Memory B cell (primary cell): ENCODE results near the gene RAB24.
A peak's percentile ranks its signal among the peaks of the same experiment; 100 is the strongest.
"Not testable (repeated sequence)": the region's sequence is repeated elsewhere in the genome, so short reads cannot be mapped to it uniquely, and the experiment has no call there.

Experiments used
- ATAC-seq: fragments of 150-1000 bp; cut with Tn5 transposase; 2 replicates; pipeline ENCODE4 v1.10.0; 2021; ENCODE audit warnings: low read depth, mild to moderate bottlenecking, moderate library complexity
- DNase-seq, 2 donors: peaks; one replicate each; pipeline ENCODE4 v3.0.0; 2022; ENCODE audit warnings: low spot score in 2 of 2
- H3K27ac Mint-ChIP-seq: one replicate; pipeline ENCODE4 v1.8.0; 2022; ENCODE audit warnings: mild to moderate bottlenecking, moderate library complexity, mixed read lengths
- H3K27me3 Mint-ChIP-seq: one replicate; pipeline ENCODE4 v1.8.0; 2022; ENCODE audit warnings: mixed read lengths
- H3K36me3 Mint-ChIP-seq: one replicate; pipeline ENCODE4 v1.8.0; 2022; ENCODE audit warnings: mild to moderate bottlenecking, mixed read lengths
- H3K4me1 Mint-ChIP-seq: one replicate; pipeline ENCODE4 v1.8.0; 2022; ENCODE audit warnings: mixed read lengths
- H3K4me3 Mint-ChIP-seq: one replicate; pipeline ENCODE4 v1.8.0; 2022; ENCODE audit warnings: mild to moderate bottlenecking, moderate library complexity, mixed read lengths
- H3K9me3 Mint-ChIP-seq: one replicate; pipeline ENCODE4 v1.8.0; 2022; ENCODE audit warnings: mixed read lengths

RAB24 gene

GRCh38 chr5:177270653-177271052 is 32.9 kb downstream of the RAB24 start:
- Mint-ChIP-seq H3K36me3 (peaks cover 31% of the 10 kb centered on the region), H3K4me3 (no peak overlapping the region), H3K27me3 (no peaks in the 10 kb centered on the region), H3K27ac (peak overlapping the region; percentile 68), H3K4me1 (no peaks in the 10 kb centered on the region), H3K9me3 (no peaks in the 10 kb centered on the region)
- DNase-seq = no peak
- ATAC-seq = no peak

DNA sequence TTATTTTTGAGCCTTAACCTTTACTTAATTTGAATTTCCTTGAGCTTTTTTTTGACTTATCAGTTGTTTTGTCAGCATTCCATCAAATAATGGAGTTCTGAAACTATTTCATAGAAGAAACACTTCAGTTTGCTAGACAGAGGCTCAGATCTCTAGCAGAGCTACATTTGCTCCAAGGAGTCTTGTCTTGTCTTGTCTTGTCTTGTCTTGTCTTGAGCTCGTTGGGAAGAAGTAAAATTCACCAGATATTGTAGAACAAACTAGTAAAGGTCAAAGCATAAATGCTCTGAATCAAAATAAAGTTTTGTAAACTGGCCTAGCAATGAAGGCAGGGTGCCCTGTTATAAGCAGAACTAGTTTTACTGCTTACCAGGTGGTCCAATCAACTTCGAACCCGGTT is 33.5 kb downstream of the RAB24 start:
- Mint-ChIP-seq H3K27ac (peak overlapping the region; percentile 68), H3K36me3 (peaks cover 29% of the 10 kb centered on the region), H3K4me1 (no peaks in the 10 kb centered on the region), H3K27me3 (no peaks in the 10 kb centered on the region), H3K9me3 (no peaks in the 10 kb centered on the region), H3K4me3 (no peak overlapping the region)
- DNase-seq (no peak), ATAC-seq (no peak)

GRCh38 chr5:177269232-177269895 is 34.2 kb downstream of the RAB24 start:
- no peak for ATAC-seq
- Mint-ChIP-seq H3K4me3 (no peak overlapping the region), H3K27ac (no peak overlapping the region), H3K9me3 (no peaks in the 10 kb centered on the region), H3K36me3 (peaks cover 31% of the 10 kb centered on the region), H3K27me3 (no peaks in the 10 kb centered on the region), H3K4me1 (no peaks in the 10 kb centered on the region)
- DNase-seq = no peak

DNA sequence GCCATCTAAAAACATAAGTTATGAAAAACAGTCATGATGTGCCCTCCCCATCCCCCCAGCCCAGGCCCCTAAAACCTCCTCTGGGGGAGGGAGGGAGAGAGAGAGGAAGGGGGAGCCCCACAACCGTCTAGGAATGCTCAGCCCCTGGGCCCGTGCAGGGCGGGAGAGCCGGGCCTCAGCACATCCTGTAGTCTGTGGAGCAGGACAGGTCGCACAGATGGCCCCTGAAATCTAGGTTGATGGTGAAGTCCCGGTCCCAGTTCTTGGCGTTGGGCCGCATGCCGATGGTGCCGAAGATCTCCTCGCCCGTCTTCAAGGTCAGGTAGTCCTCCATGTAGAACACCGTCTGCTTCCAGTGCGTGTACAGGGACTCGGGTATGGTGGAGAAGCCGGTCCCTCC is 38.1 kb downstream of the RAB24 start:
- Mint-ChIP-seq H3K9me3 (no peaks in the 10 kb centered on the region), H3K36me3 (peaks cover 20% of the 10 kb centered on the region), H3K27me3 (no peaks in the 10 kb centered on the region), H3K27ac (no peak overlapping the region), H3K4me3 (no peak overlapping the region), H3K4me1 (no peaks in the 10 kb centered on the region)
- no peak for DNase-seq
- ATAC-seq = no peak

DNA sequence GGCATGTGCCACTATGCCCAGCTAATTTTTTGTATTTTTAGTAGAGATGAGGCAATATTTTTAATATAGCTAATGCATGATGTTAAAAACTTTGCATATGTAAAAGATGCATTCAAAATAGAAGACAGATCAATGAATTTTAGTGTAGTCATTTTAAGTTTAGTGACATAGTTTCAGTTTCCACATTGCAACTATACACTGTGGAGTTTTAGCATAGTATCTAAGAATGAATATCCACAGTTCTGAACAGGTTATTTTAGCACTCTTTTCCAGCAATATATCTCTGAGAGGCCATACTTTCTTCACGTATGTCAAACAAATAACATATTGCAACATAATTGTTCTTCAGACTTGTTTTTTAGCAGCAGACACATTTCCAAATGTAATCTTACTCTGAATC is 39.3 kb downstream of the RAB24 start:
- no peak overlapping the region for H3K4me3 Mint-ChIP-seq
- no peaks in the 10 kb centered on the region for H3K27me3 Mint-ChIP-seq
- no peaks in the 10 kb centered on the region for H3K4me1 Mint-ChIP-seq
- DNase-seq (no peak), ATAC-seq (no peak)
- no peaks in the 10 kb centered on the region for H3K9me3 Mint-ChIP-seq
- no peak overlapping the region for H3K27ac Mint-ChIP-seq
- H3K36me3 Mint-ChIP-seq = peaks cover 24% of the 10 kb centered on the region

GRCh38 chr5:177261510-177261909 is 42.0 kb downstream of the RAB24 start:
- ATAC-seq = no peak
- no peak overlapping the region for H3K27ac Mint-ChIP-seq
- H3K4me3 Mint-ChIP-seq = no peak overlapping the region
- no peak for DNase-seq
- no peaks in the 10 kb centered on the region for H3K9me3 Mint-ChIP-seq
- H3K36me3 Mint-ChIP-seq = peaks cover 25% of the 10 kb centered on the region
- H3K27me3 Mint-ChIP-seq = no peaks in the 10 kb centered on the region
- no peaks in the 10 kb centered on the region for H3K4me1 Mint-ChIP-seq

- H3K36me3 Mint-ChIP-seq = peaks cover 21% of the 10 kb centered on the region
These were observed 42.6 kb downstream of the RAB24 start for GRCh38 chr5:177260961-177261360.

DNA sequence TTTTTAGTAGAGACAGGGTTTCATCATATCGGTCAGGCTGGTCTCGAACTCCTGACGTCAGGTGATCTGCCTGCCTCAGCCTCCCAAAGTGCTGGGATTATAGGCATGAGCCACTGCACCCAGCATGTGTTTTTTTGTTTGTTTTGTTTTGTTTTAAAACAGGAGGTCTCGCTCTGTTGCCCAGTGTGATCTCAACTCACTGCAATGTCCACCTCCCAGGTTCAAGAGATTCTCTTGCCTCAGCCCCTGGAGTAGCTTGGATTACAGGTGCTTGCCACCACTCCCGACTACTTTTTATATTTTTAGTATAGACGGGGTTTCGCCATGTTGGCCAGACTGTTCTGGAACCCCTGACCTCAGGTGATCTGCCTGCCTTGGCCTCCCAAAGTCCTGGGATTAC is 44.8 kb downstream of the RAB24 start:
- not testable (repeated sequence) for H3K4me1 Mint-ChIP-seq, ATAC-seq, H3K27ac Mint-ChIP-seq, H3K9me3 Mint-ChIP-seq, H3K27me3 Mint-ChIP-seq, H3K4me3 Mint-ChIP-seq, DNase-seq
- peaks cover 17% of the 10 kb centered on the region for H3K36me3 Mint-ChIP-seq

More at GRCh38 chr5:177260961-177261360, 42.6 kb downstream of the RAB24 start:
- Mint-ChIP-seq H3K4me3 (no peak overlapping the region), H3K27me3 (no peaks in the 10 kb centered on the region), H3K9me3 (no peaks in the 10 kb centered on the region), H3K27ac (no peak overlapping the region), H3K4me1 (no peaks in the 10 kb centered on the region)
- ATAC-seq (no peak), DNase-seq (no peak)

- no peaks in the 10 kb centered on the region for H3K4me1 Mint-ChIP-seq
- ATAC-seq (no peak), DNase-seq (no peak)
- H3K9me3 Mint-ChIP-seq = no peaks in the 10 kb centered on the region
- no peak overlapping the region for H3K4me3 Mint-ChIP-seq
- H3K27me3 Mint-ChIP-seq = no peaks in the 10 kb centered on the region
- H3K27ac Mint-ChIP-seq = peak overlapping the region; percentile 63
- H3K36me3 Mint-ChIP-seq = peaks cover 23% of the 10 kb centered on the region
These were observed 47.2 kb downstream of the RAB24 start for GRCh38 chr5:177256296-177256695.

DNA sequence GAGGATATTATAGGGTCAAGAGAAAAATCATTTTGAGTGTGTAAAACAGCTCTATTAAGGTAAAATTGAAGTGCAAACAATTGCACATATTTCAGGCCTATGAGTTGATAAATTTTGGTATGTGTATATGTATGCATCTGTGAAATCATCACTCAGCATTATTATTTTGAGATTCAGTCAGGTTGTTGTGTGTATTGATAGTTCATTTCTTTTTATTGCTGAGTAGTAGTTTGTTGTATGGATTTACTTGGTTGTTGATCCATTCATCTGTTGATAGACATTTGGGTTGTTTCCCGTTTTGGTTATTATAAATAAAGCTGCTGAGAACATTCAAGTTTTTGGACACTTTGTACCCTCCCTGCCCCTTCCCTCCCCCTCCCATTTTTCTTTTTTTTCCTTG is 50.3 kb downstream of the RAB24 start:
- no peaks in the 10 kb centered on the region for H3K27me3 Mint-ChIP-seq
- no peaks in the 10 kb centered on the region for H3K9me3 Mint-ChIP-seq
- peaks cover 19% of the 10 kb centered on the region for H3K36me3 Mint-ChIP-seq
- H3K4me3 Mint-ChIP-seq = no peak overlapping the region
- ATAC-seq (no peak), DNase-seq (no peak)
- no peaks in the 10 kb centered on the region for H3K4me1 Mint-ChIP-seq
- no peak overlapping the region for H3K27ac Mint-ChIP-seq
